HepG2 (cell line): ENCODE results near the gene CCN6. TPM values are rescaled to one million over a fixed set of nuclear protein-coding genes. Genes with fewer than 3 reads are reported as not detected.

Source experiments
- ARID2 ChIP-seq: sonication (generic); formaldehyde crosslinking; IDR thresholded peaks from 2 replicates; pipeline ENCODE4 v1.8.1; 2022; ENCODE audit warnings: mild to moderate bottlenecking, missing genetic modification reagents, borderline replicate concordance
- DRAP1 ChIP-seq: IDR thresholded peaks from 2 replicates; pipeline ENCODE4 v1.6.1; 2016; ENCODE audit warnings: missing genetic modification reagents, missing compliant biosample characterization
- EZH2 ChIP-seq: conservative IDR thresholded peaks from 2 replicates; pipeline ENCODE4 v1.6.1; 2012; ENCODE audit warnings: mild to moderate bottlenecking, low read depth, low read length, moderate library complexity
- FOXA1 ChIP-seq, 2 experiments: fragments of 450-650 bp in 1 of 2; sonication (generic) in 1 of 2; formaldehyde crosslinking in 1 of 2; IDR thresholded peaks; 2 replicates each; pipeline versions ENCODE4 v1.4.0 to v1.6.1; 2016 to 2020; ENCODE audit warnings: missing genetic modification reagents in 1 of 2
- FOXK1 ChIP-seq: sonication (generic); formaldehyde crosslinking; IDR thresholded peaks from 2 replicates; pipeline ENCODE4 v1.4.0; 2020; ENCODE audit warnings: low read depth, missing genetic modification reagents, borderline replicate concordance
- MAF1 ChIP-seq: sonication (generic); formaldehyde crosslinking; IDR thresholded peaks from 2 replicates; pipeline ENCODE4 v1.5.0; 2020; ENCODE audit warnings: missing genetic modification reagents, borderline replicate concordance
- MATR3 ChIP-seq: sonication (generic); formaldehyde crosslinking; IDR thresholded peaks from 2 replicates; pipeline ENCODE4 v1.4.0; 2020; ENCODE audit warnings: missing genetic modification reagents
- MTF1 ChIP-seq: sonication (generic); formaldehyde crosslinking; IDR thresholded peaks from 2 replicates; pipeline ENCODE4 v1.5.0; 2020; ENCODE audit warnings: missing genetic modification reagents
- STAG1 ChIP-seq: sonication (generic); formaldehyde crosslinking; IDR thresholded peaks from 2 replicates; pipeline ENCODE4 v1.4.0; 2020; ENCODE audit warnings: missing genetic modification reagents
- TFAP4 ChIP-seq: sonication (generic); IDR thresholded peaks from 2 replicates; pipeline ENCODE4 v1.6.1; 2016; ENCODE audit warnings: low read depth, borderline replicate concordance
- TFDP2 ChIP-seq: sonication (generic); formaldehyde crosslinking; IDR thresholded peaks from 2 replicates; pipeline ENCODE4 v1.4.0; 2020; ENCODE audit warnings: missing genetic modification reagents
- THAP11 ChIP-seq: IDR thresholded peaks from 2 replicates; pipeline ENCODE4 v1.6.1; 2016; ENCODE audit warnings: missing biosample characterization, missing genetic modification reagents
- THAP9 ChIP-seq: sonication (generic); formaldehyde crosslinking; IDR thresholded peaks from 2 replicates; pipeline ENCODE4; 2020; ENCODE audit warnings: missing genetic modification reagents, mild to moderate bottlenecking, borderline replicate concordance
- TSC22D2 ChIP-seq: sonication (generic); formaldehyde crosslinking; IDR thresholded peaks from 2 replicates; pipeline ENCODE4 v1.5.1; 2020; ENCODE audit warnings: missing genetic modification reagents, mild to moderate bottlenecking, borderline replicate concordance
- YEATS2 ChIP-seq: sonication (generic); formaldehyde crosslinking; IDR thresholded peaks from 2 replicates; pipeline ENCODE4 v1.4.0; 2020; ENCODE audit warnings: missing genetic modification reagents, borderline replicate concordance
- YEATS4 ChIP-seq: sonication (generic); formaldehyde crosslinking; IDR thresholded peaks from 2 replicates; pipeline ENCODE4 v1.4.0; 2020; ENCODE audit warnings: missing genetic modification reagents, borderline replicate concordance
- ZFX ChIP-seq: sonication (generic); formaldehyde crosslinking; IDR thresholded peaks from 2 replicates; pipeline ENCODE4 v1.4.0; 2020; ENCODE audit warnings: mild to moderate bottlenecking, low read depth, missing genetic modification reagents, moderate library complexity
- ZNF138 ChIP-seq: sonication (generic); formaldehyde crosslinking; IDR thresholded peaks from 2 replicates; pipeline ENCODE4 v1.5.0; 2020; ENCODE audit warnings: mild to moderate bottlenecking, low read depth, missing genetic modification reagents
- ZNF614 ChIP-seq: IDR thresholded peaks from 2 replicates; pipeline ENCODE4 v1.6.1; 2018; ENCODE audit warnings: missing biosample characterization, missing genetic modification reagents, inconsistent platforms, borderline replicate concordance
- ZNF691 ChIP-seq: sonication (generic); formaldehyde crosslinking; IDR thresholded peaks from 2 replicates; pipeline ENCODE4 v1.4.0; 2020; ENCODE audit warnings: missing genetic modification reagents, low read depth, mild to moderate bottlenecking, borderline replicate concordance
- ZNF781 ChIP-seq: sonication (generic); formaldehyde crosslinking; IDR thresholded peaks from 2 replicates; pipeline ENCODE4 v1.5.1; 2020; ENCODE audit warnings: borderline replicate concordance, mild to moderate bottlenecking, missing genetic modification reagents; ENCODE audit errors: not compliant biosample characterization
- polyA plus RNA-seq, 8 experiments: library from polyadenylated mRNA; depleted of rRNA in 3 of 8; stranded (reverse) in 7 of 8; unstranded in 1 of 8; fragments of >200 nt; fragmentation: Illumina TruSeq in 4 of 8; extraction: Trizol in 4 of 8; gene quantifications; 2 replicates each; pipeline versions ENCODE4 v1.2.1 to v1.2.3, GENCODE V29; 2011 to 2016; ENCODE audit warnings: low read depth in 4 of 8, missing spikeins in 1 of 8, mixed read lengths in 1 of 8; ENCODE audit not compliant: insufficient read depth in 1 of 8
- total RNA-seq, 5 experiments: library from RNA; depleted of rRNA; stranded (reverse); fragments of >200 nt; fragmentation: Illumina TruSeq; extraction: Trizol; gene quantifications; 2 replicates each; pipeline ENCODE4 v1.2.3, GENCODE V29; 2016; ENCODE audit warnings: low read depth in 1 of 5

Gene CCN6
- total and polyA plus RNA-seq, 2 of the 13 experiments (the other 11 are each of a cell fraction or from before 2014, with no cell fraction given), result not detected

GRCh38 chr6:112029045-112029822 is 24.7 kb upstream of the CCN6 start (continued):
- TF ChIP-seq TFAP4 (no peak), ZNF614 (no peak), ZFX (CRISPR knock-in tag) (peak; percentile 29; the same call in 1 of the 2 replicates), YEATS4 (no peak), ARID2 (CRISPR knock-in tag) (no peak), ZNF691 (CRISPR knock-in tag) (no peak), MAF1 (CRISPR knock-in tag) (no peak), YEATS2 (no peak), THAP11 (peak; percentile 38; the same call in 1 of the 2 replicates), EZH2 (no peak), MTF1 (CRISPR knock-in tag) (no peak), DRAP1 (CRISPR knock-in tag) (no peak), THAP9 (no peak), ZNF138 (no peak), FOXK1 (CRISPR knock-in tag) (no peak), MATR3 (CRISPR knock-in tag) (no peak), ZNF781 (CRISPR knock-in tag) (no peak), TSC22D2 (CRISPR knock-in tag) (no peak), TFDP2 (CRISPR knock-in tag) (no peak), FOXA1 (IDR thresholded peaks at IDR 0.05) (no peak), FOXA1 (CRISPR knock-in tag; IDR thresholded peaks at IDR 0.05) (no peak), STAG1 (CRISPR knock-in tag) (peak; percentile 63)
